NCI-H128 (cell line): Measurements from ENCODE around the gene LRRC8B.
"Not testable (repeated sequence)": the region's sequence is repeated elsewhere in the genome, so short reads cannot be mapped to it uniquely, and the experiment has no call there.

Source experiments
- DNase-seq: peaks from one replicate; lab custom pipeline; 2025; ENCODE audit not compliant: unreplicated experiment; lab: John Stamatoyannopoulos, UW

Gene LRRC8B

DNA sequence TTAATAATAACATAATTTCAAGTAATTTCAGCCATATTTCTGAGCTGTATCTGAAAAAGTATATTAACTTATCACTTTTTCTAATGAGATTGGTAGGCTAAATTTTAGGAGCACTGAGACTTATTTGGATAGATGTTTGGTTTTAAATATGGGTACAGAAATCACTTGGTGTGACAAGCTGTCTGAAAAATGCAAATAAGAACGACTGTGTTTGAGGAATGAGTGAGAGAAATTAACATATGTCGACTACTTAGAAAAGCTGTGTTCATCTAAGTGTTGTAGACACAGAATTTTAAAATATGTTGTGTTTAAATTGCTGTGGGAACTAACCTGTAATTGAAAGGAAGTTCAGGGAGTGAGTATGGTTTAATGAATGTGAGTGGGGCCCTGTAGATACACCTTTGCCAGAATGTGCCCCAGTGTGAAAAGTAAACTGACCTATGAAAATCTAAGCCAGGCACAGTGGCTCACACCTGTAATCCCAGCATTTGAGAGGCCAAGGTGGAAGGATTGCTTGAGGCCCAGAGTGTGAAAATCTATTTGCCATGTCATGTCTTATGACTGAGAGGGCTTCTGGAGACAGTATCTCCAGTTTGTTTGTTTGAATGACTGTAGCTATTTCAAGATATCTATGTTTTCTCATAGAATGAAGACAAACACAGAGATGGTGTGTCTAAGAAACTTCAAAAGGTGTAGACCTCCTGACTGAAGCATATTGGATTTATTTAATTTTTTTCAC is 54.5 kb downstream of the LRRC8B start:
- no peak for DNase-seq

DNA sequence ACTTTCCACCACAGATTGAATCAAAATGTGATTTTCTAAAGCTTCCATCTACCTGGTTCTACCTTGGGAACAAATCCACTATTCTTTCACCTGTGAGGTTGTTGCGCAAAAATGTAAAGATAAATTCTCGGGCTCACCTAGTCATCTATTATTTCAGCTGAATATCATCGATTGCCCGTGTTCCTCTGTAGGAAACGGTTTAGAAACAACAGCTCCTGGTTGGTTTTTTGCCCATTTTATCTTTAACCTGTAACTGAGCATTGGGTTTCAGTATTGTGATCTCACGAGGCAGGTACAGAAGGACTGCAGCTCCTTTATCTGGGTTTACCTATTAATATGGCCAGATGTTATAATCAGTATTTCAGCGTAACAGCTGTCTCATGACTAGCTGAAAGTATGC is 55.4 kb downstream of the LRRC8B start:
- no peak for DNase-seq

DNA sequence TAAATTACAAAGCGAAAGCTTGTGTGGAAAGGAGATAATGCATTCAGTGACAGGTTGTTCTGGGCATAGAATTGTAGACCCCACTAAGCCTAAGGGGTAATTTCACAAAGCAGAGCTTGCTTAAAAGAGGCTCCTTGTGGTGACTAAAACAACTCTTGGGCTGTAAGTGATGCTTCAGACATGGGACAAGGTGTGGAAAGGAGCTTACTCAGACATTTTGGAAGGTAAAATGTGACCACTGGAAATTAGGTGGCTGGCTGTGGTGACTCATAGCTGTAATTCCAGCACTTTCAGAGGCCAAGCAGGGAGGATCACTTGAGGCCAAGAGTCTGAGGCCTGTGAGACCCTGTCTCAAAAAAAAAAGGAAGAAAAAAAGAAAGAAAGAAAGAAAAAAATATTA is 57.2 kb downstream of the LRRC8B start:
- no peak for DNase-seq

GRCh38 chr1:89582571-89582970 is 57.9 kb downstream of the LRRC8B start:
- no peak for DNase-seq

DNA sequence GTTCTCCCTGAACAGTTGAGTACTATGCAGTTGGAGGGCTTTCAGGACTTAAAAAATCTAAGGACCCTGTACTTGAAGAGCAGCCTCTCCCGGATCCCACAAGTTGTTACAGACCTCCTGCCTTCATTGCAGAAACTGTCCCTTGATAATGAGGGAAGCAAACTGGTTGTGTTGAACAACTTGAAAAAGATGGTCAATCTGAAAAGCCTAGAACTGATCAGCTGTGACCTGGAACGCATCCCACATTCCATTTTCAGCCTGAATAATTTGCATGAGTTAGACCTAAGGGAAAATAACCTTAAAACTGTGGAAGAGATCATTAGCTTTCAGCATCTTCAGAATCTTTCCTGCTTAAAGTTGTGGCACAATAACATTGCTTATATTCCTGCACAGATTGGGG is 59.6 kb downstream of the LRRC8B start:
- DNase-seq: no peak

DNA sequence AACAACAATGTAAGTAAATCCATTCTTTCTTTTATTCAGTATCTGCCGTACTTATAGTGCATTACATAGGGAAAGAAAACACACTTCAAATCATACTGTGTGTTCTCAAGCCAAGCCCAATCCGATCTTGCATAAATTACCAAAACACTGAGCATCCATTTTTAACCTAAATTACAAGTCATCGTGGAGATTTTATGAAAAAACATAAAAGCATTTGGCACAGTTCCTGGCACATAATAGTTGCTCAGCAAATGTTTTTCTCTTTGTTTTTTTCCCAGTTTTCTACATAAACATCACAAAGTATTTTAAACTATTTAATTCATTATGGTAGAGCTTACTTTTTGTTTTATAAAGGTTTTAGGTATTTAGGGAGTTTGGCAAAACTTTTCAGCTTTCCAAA is 60.2 kb downstream of the LRRC8B start:
- DNase-seq: no peak

DNA sequence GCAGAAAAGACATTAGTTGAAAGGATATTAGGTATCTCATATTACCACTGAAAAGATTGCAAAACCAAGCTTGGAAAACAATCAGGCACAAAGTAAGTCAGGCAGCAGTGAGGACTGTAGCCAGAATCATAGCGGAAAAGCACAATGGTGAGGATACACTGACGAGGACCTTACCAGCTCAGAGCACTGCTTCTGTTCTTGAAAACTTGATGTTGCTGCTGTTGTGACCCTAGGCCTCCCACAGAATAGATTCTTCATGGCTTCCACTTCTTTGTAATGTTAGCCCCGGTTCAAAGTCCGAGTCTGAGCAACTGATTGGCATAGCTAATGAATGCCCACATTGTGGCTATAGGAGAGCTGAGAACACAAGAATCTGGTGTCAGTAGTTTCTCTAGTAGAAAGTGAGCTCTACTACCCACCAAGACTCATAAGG is 63.1 kb downstream of the LRRC8B start:
- DNase-seq: no peak

DNA sequence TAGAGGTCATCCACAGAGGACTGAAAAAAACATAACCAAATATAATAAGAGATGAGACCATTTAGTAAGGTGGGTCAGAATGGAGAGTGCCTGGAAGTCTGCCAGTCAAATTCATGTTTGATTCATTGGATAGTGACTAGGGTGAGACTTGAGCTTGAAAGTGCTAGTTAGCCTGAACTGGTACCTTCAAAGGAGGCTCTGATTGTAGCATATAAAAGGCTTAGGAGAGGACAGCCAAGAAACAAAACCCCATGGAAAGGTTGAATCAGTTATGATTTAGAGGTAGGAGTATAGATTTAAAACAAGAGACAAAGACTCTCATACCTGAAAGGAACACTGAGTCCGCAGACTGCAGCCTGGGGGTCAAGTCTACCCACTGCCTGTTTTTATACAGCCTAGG is 63.9 kb downstream of the LRRC8B start:
- DNase-seq: no peak

- no peak for DNase-seq
Observed at GRCh38 chr1:89589515-89589914, 64.9 kb downstream of the LRRC8B start.

DNA sequence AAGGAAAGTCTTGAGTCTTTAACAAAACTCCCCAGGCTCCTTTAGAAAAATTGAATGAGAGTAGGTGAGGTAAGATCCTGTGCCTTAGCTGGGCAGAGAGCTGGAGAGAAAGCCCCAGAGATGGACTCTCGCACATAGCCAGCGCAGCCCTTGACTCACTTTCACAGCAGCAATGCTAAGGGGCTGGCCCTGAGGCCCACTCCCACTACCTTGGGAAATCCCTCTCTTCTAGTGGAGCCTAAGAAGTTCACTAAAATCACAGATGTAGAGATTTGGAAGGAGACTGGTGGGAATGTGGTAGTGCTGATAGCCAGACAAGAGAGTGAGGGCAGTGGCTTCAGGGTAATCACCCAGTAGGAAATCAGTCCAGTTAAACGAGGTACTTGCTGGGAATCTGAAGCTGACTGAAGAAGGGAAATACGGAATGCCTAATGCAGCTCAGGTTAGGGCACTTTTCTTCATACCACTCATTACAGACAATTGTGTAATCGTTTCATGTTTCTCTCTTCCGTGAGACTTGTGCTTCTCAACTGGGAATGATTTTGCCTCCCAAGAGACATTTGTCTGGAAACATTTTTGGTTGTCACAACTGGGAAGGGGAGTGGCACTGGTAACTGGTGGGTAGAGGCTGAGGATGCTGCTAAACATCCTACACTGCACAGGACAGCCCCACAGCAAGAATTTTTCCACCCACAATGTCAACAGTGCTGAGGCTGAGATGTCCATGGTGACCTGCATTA is 65.9 kb downstream of the LRRC8B start:
- no peak for DNase-seq

DNA sequence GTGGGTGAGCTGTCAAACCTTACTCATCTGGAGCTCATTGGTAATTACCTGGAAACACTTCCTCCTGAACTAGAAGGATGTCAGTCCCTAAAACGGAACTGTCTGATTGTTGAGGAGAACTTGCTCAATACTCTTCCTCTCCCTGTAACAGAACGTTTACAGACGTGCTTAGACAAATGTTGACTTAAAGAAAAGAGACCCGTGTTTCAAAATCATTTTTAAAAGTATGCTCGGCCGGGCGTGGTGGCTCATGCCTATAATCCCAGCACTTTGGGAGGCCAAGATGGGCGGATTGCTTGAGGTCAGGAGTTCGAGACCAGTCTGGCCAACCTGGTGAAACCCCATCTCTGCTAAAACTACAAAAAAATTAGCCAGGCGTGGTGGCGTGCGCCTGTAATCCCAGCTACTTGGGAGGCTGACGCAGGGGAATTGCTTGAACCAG is 68.3 kb downstream of the LRRC8B start:
- DNase-seq: not testable (repeated sequence)

DNA sequence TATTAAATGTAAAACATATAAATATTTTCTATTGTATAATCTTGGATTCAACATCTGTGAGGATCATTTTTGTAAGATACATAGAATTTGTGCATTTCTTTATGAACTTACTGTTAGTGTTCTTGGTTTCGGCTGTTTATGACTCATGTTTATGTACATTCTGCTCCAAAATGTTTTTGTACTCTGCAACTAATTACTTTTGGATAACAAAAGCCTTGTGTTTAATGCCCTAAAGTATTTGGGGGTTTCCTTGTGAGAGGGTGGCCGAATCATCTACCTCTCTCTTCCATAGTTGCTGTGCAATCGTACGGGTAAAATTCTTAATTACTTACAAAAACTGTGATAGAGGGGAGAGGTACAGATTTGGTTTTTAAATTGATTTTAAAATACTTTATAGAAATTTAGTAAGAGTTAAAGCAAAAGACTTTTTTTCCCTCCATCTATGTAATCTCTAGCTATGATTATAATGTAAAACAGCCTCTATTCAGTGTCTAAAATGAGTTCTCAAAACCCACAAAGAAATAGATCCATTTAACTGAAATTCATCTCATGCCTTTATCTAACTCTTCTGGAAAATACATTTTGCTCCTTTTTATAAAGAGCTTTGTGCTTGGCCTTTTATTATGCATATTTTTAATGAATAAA is 69.6 kb downstream of the LRRC8B start:
- DNase-seq: no peak

DNA sequence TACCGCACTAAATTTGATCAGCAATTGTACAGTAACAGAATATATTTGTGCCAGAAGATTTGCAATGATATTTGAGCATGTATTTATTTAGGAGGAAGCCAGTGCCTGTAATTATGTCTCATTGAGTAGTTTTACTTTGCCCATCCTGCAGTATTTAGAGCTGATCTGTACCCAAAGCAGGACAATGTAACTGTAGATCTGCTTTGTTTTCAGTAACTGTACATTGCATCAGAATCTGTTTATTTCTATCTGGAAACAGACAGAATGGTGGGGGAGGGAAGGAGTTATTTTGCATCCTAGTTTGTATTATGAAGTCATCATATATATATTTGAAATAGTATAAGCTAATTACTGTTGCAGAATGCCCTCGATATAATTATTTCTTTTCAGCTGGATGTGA is 72.1 kb downstream of the LRRC8B start:
- DNase-seq: no peak

DNA sequence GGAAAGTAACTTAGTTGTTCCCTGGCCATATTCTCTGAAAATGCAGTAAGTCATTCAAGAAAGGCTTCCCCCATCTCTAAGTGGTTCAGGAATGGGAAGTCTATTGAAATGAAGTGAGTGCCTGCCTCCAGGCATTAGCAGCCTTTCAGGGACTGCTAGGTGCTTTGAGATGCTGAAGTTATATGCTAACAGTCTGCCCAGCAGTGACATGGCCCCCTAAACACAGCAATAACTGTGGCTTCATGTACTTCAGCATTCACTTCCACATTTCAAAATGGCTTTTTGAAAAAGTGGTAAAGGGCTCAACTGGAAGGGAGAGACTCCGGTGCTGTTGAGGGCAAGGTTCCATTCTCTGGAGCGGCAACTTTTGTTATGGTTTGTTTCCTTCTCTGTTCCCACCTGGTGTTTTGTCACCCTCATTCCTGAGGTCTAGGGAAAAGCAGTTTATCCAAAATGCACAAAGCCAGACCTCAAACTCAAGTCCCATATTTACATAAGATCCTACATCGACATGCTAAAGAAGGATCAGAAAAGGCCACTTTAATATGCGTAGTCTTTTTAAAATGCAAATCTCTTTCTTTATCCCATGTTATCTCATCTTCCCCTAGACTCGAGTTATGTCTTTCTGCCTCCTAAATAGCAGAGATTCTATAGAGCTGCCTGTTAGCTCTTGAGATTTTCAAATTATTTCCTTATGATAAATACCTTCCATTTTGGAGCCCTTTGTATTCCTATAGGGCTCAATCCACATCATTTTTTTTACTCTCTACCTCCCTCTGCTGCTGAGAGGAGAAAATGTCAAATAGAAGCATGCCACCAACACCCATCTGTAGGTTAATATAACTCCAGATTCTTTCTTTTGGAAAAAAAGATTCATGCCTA is 74.1 kb downstream of the LRRC8B start:
- DNase-seq: no peak

DNA sequence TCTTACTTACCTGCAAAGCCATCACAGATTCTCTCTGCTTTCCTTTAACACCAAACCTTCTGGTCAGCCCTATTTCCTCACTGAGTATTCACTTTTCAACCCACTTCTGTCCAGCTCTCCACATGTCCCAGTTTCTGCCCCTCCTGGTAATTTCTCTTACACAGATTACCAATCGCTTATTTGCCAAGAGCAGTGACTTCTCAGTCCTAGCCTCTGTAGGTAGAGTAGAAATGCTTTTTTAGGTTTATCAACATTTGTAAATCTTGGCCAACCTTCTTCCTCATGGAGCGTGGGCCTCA is 74.7 kb downstream of the LRRC8B start:
- no peak for DNase-seq

DNA sequence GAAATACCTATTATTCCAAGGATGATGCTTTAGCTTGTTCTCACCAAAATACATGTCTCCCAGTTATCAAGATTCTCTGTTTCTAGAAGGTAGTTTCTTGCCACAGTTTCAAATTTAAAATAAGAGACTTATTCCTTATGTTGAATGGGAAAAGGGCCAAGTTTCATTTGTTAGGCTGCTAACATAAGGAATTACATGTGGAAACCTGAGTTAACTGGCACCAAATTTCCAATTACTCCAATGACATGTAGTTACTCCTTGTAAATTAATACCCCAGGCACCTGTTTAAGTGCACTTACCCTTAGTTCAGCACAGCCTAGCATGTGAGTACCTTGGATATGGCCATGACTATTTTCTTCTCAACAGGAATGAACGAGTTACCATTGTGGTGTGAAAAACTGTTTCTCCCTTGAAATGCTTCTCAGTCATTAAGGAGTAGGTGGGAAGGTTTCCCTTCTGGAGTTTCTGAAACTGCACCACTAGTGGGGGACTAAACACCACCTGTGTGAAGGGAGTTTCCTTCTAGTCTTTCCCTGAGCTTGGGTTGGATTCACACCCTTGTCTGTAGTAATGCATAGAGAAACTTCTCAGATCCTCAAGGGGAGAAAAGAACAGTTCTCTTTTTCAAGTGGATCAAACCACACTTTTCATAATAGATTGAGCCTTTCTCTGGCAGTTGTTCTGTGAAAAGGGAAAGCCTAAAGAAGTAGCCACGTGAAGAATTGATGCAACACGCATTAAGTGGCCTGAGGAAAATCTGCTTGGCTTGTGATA is 76.0 kb downstream of the LRRC8B start:
- DNase-seq: no peak

DNA sequence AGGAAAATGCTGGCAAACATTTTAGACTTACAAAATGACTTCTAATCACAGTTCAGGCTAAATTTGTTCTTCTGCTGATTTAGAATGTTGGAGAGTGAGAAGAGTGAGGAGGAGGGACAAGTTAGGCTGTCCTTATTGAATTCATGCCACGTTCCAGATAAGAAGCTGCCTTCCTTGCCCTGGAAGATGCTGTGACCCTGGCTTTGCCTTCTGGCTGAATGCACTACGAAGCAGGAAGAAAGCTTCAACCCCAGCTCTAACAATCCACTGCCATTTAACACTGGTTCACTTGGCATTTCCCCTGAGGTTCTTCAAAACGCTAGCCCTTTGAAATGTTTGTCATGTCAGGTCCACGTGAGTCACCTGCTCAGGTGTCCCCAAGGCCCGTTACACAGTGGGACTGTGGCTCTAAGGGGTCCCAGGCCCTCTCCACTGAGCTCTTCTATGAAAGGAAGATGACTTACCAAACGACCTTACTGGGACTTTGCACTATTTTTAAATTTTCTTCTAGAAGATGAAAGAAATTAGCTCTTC is 78.3 kb downstream of the LRRC8B start:
- no peak for DNase-seq

GRCh38 chr1:89603651-89604413 is 79.2 kb downstream of the LRRC8B start:
- DNase-seq: no peak

- DNase-seq: no peak
Observed at GRCh38 chr1:89604414-89604735, 79.7 kb downstream of the LRRC8B start.

GRCh38 chr1:89605692-89606091 is 81.1 kb downstream of the LRRC8B start:
- no peak for DNase-seq
